ENCODE data around the gene HAAO.

HAAO gene

DNA sequence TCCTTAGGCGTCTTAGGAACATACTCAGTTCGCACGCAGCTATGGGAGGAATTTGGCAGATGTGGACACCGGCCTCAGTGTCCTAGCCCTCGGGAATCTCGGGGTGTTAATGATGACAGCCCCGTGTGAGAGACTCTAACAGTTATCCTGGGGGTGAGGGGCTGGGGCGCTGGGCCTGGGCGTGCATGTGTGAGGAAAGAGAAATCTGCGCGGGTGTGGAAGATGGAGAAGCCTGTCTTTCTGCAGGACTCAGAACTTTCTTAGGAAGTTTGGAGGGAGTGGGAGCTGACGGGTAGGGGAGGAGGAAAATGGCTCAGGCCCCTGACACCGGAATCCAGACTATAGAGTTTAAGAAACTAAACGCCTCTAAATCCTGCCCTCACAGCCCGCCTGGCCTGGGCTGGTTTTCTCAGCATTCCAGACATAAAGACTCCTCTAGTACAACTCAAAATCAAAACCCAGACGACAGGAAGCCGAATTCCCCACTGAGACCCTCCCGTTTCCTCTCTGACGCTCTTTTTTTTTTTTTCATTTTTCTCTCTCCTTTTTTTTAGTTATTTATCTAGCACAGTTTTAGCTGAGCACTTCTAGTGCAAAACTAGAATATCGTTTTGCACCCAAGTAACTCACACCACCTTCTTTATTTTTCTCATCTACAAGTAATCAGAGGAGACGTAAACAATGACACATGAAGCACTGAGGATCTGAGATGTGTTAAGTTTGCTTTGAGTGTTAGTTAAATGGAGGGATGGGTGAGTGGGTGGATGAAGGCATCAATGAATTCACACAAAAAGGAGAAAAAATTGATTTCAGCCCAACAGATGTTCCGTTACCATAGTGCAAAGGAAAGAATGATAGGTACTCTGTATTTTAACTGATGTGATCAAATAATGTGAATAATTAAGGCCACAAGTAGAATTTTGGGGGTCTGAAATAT is 1.2 kb upstream of the HAAO start:
- DNase-seq (ENCODE audit: low read depth): no peak

- DNase-seq (ENCODE audit: low read depth): no peak
Measured at GRCh38 chr2:42792087-42792582, 248 bp downstream of the HAAO start.

GRCh38 chr2:42791606-42792005 is 777 bp downstream of the HAAO start:
- DNase-seq (ENCODE audit: low read depth): no peak

- no peak for DNase-seq (ENCODE audit: low read depth)
Measured at GRCh38 chr2:42789751-42790150, 2.6 kb downstream of the HAAO start.

GRCh38 chr2:42788882-42789281 is 3.5 kb downstream of the HAAO start:
- DNase-seq (ENCODE audit: low read depth): no peak

GRCh38 chr2:42788478-42788793 is 3.9 kb downstream of the HAAO start:
- DNase-seq (ENCODE audit: low read depth): no peak

DNA sequence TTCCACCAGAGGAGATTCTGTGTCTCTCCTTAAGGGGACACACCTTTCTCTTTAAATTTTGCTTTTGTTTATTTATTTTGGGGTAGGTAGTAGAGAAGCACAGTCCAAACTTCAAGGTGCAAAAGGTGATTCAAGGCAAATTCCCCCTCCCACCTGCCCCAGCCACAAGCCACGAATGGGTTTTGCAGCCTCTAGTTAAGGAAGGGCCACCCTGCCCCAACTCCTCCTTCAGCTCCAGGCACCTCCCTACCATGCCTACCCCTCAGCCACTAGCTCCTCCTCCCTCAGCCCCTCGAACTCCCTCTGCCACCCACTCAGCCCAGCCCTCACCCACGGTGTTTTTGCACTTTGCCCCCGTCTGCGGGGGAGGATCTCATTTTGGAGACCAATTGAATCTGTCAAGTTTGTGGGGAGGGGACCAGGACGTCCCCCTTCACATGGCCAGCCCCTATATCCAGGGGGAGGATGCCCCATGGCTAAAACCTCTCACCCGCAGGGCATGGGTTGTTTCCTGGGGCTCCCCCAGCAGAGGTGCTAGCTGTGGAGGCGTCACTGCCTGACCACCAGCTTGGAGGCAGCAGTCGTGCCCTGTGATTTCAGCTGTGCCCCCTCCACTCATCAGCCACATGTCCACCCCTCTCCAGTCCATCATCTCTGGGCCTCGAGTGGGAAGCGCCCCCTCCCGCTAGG is 4.5 kb downstream of the HAAO start:
- no peak for DNase-seq (ENCODE audit: low read depth)

GRCh38 chr2:42787424-42787787 is 5.0 kb downstream of the HAAO start:
- DNase-seq (ENCODE audit: low read depth): no peak

- no peak for DNase-seq (ENCODE audit: low read depth)
Measured at GRCh38 chr2:42786561-42787345, 5.6 kb downstream of the HAAO start.

GRCh38 chr2:42784204-42784880 is 8.0 kb downstream of the HAAO start:
- DNase-seq (ENCODE audit: low read depth): no peak

DNA sequence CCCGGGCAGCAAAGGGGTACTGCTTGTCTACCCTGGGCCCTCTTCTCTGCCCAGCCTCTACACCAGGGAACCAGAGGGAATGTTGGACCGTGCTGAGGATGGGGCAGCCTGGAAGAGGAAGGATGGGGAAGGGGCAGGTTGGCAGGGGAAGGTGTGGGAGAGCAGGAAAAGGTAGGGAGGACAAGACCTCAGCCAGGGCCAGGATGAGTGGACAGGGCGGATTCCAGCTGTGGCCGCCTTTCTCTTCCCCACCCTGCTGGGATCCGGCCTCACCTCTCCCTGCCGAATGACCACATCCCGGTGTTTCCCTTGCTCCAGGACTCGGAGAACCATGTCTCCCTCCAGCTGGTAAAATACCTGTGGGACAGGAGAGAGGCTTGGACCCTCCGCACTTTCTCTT is 8.9 kb downstream of the HAAO start:
- DNase-seq (ENCODE audit: low read depth): no peak

GRCh38 chr2:42781181-42781580 is 11.2 kb downstream of the HAAO start:
- no peak for DNase-seq (ENCODE audit: low read depth)

- no peak for DNase-seq (ENCODE audit: low read depth)
Measured at GRCh38 chr2:42777883-42778805, 14.2 kb downstream of the HAAO start.

- no peak for DNase-seq (ENCODE audit: low read depth)
Measured at GRCh38 chr2:42775810-42776209, 16.6 kb downstream of the HAAO start.

GRCh38 chr2:42775186-42775585 is 17.2 kb downstream of the HAAO start:
- no peak for DNase-seq (ENCODE audit: low read depth)

- DNase-seq (ENCODE audit: low read depth): no peak
Measured at GRCh38 chr2:42771546-42772153, 20.7 kb downstream of the HAAO start.

DNA sequence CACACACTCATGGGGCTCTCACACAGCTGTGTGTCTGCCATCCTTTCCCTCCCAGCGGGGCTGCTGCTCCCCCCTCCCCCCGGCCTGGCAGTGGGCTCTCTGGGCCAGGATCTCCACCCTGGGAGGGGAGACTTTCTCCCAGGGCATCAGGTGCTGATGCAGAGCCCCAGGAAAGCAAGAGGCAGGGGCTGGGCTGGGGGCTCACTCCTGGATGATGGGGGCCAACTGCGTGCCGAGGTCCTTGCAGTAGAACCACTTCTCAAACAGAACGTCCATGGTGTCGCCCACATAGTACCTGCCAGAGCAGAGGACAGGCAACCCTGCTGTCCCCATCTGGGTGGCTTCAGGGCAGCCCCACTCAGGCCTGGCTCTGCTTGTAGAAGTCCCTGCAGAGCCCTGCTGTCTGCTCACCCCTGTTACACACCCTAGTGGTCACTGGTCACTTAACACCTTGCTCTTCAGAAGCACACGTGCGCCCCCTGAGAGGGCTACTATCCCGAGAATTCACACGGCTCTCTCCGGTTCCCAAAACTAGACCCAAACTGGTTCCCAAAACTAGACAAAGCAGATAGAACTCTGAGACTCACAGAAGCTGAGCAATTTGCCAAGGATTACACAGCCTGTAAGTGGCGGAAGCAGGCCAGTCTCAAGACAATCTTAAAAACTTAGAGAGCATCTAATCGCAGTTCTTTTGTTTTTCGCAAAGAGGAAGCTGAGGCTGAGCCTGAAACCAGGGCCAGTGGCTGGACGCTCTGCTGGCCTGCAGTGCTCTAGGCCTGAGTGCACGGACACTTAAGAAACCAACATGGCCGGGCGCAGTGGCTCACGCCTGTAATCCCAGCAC is 21.9 kb downstream of the HAAO start:
- DNase-seq (ENCODE audit: low read depth): no peak

- DNase-seq (ENCODE audit: low read depth): no peak
Measured at GRCh38 chr2:42769583-42770287, 22.6 kb downstream of the HAAO start.

DNA sequence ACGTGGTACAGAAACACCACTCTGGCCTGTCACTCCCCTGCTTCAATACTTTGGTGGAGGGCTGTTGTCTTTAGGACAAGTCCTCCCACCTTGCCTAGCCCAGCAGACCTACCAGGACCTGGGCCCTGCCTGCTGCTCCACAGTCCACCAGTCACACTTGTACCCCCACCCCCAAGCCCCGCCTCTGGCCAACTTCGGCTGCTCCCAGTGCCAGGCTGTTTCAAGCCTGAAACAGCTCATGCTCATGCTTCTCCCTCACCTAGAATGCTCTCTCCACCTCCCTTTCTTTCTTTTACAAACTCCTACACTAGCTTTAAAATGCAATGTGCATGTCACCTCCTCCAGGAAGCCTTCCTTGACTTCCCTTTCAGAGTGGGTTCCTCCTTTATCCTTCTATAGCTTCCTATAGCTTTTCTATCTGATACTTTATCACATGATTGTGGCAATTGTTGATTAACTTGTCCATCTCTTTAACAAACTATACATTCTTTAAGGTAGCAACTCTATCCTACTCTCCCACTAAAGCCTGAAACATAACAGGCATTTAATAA is 23.6 kb downstream of the HAAO start:
- DNase-seq (ENCODE audit: low read depth): no peak

Data from fibroblast of the conjunctiva (primary cell).